Esophagus mucosa (tissue), 1 donor: ENCODE data around the gene INPP4B. TPM values are rescaled to one million over a fixed set of nuclear protein-coding genes. Genes with fewer than 3 reads are reported as not detected.
A peak's percentile ranks its signal among the peaks of the same experiment; 100 is the strongest.

Source experiments
- ATAC-seq: fragments of 200-7000 bp; cut with Tn5 transposase; one replicate; pipeline ENCODE4 v1.9.1; 2020
- total RNA-seq: library from RNA; stranded (reverse); gene quantifications from one replicate; pipeline ENCODE4 v1.2.4, GENCODE V29; 2023
- donor health status: DM: yes; HTN: yes; CAD: no.

The INPP4B gene
- 9.7 TPM for total RNA-seq

GRCh38 chr4:142846108-142846728, at the start of gene INPP4B:
TSS of gene INPP4B (minus strand) at chr4:142846301.
- peak; percentile 53 for ATAC-seq

GRCh38 chr4:142893012-142893411, 46.9 kb upstream of the INPP4B start:
- ATAC-seq: no peak

GRCh38 chr4:142886566-142886965, 40.5 kb upstream of the INPP4B start:
- ATAC-seq: no peak

GRCh38 chr4:142883040-142883832, 37.1 kb upstream of the INPP4B start:
- ATAC-seq: no peak

GRCh38 chr4:142882159-142882558, 36.1 kb upstream of the INPP4B start:
- ATAC-seq: no peak

GRCh38 chr4:142881331-142881730, 35.2 kb upstream of the INPP4B start:
- ATAC-seq: no peak

- ATAC-seq: no peak
Measured at GRCh38 chr4:142875117-142875516, 29.0 kb upstream of the INPP4B start.

- no peak for ATAC-seq
Measured at GRCh38 chr4:142874684-142875083, 28.6 kb upstream of the INPP4B start.

- no peak for ATAC-seq
Measured at GRCh38 chr4:142866685-142867084, 20.6 kb upstream of the INPP4B start.

- ATAC-seq: no peak
Measured at GRCh38 chr4:142861351-142861750, 15.2 kb upstream of the INPP4B start.

GRCh38 chr4:142858965-142859364, 12.9 kb upstream of the INPP4B start:
- no peak for ATAC-seq

GRCh38 chr4:142858446-142858845, 12.3 kb upstream of the INPP4B start:
- ATAC-seq: no peak

GRCh38 chr4:142856576-142856975, 10.5 kb upstream of the INPP4B start:
- ATAC-seq: no peak

GRCh38 chr4:142850478-142850877, 4.4 kb upstream of the INPP4B start:
- ATAC-seq: peak; percentile 31

- peak; percentile 85 for ATAC-seq
Measured at GRCh38 chr4:142846729-142847596, 862 bp upstream of the INPP4B start.

- ATAC-seq: no peak
Measured at GRCh38 chr4:142845293-142846107, 601 bp downstream of the INPP4B start.

GRCh38 chr4:142844782-142845181, 1.3 kb downstream of the INPP4B start:
- no peak for ATAC-seq

GRCh38 chr4:142840516-142841123, 5.5 kb downstream of the INPP4B start:
- ATAC-seq: no peak

- ATAC-seq: no peak
Measured at GRCh38 chr4:142838778-142839177, 7.3 kb downstream of the INPP4B start.

- no peak for ATAC-seq
Measured at GRCh38 chr4:142832022-142832421, 14.1 kb downstream of the INPP4B start.

- ATAC-seq: no peak
Measured at GRCh38 chr4:142826503-142827241, 19.4 kb downstream of the INPP4B start.
